Measurements from ENCODE around the gene ANGPTL1. TPM values are rescaled to one million over a fixed set of nuclear protein-coding genes. Genes with fewer than 3 reads are reported as not detected.

The ANGPTL1 gene
- total and polyA plus RNA-seq, 2 experiments from 2014 or later = 0.58 TPM; not detected in 1

- no peak for TF ChIP-seq ZNF462 (CRISPR knock-in tag; IDR thresholded peaks at IDR 0.05)
- no peak for TF ChIP-seq REST (IDR thresholded peaks at IDR 0.05; ENCODE audit: unreplicated experiment)
- no peak for TF ChIP-seq POLR2AphosphoS5 (IDR thresholded peaks at IDR 0.05; ENCODE audit: low read depth)
- TF ChIP-seq CREB1 (CRISPR knock-in tag; IDR thresholded peaks at IDR 0.05; ENCODE audit: low read depth) = no peak
- no peak for TF ChIP-seq NANOG (IDR thresholded peaks at IDR 0.05; ENCODE audit: borderline replicate concordance)
- TF ChIP-seq EZH2 (IDR thresholded peaks at IDR 0.05; ENCODE audit: low read depth, unreplicated experiment) = no peak
- TF ChIP-seq ETS1 (IDR thresholded peaks at IDR 0.05) = no peak
- TF ChIP-seq JUNB (IDR thresholded peaks at IDR 0.05; ENCODE audit: unreplicated experiment) = no peak
- TF ChIP-seq ZNF331 (CRISPR knock-in tag; IDR thresholded peaks at IDR 0.05; ENCODE audit: low read depth) = no peak
Measured at GRCh38 chr1:178877896-178878295, 7.0 kb upstream of the ANGPTL1 start (continued).

All from GM23338 (cell line).